Fibroblast of skin of back (primary cell): Measurements from ENCODE around the gene CCL23.

ENCODE experiments used
- DNase-seq: peaks from one replicate; pipeline ENCODE4 v3.0.0-alpha.2; 2013

The CCL23 gene

DNA sequence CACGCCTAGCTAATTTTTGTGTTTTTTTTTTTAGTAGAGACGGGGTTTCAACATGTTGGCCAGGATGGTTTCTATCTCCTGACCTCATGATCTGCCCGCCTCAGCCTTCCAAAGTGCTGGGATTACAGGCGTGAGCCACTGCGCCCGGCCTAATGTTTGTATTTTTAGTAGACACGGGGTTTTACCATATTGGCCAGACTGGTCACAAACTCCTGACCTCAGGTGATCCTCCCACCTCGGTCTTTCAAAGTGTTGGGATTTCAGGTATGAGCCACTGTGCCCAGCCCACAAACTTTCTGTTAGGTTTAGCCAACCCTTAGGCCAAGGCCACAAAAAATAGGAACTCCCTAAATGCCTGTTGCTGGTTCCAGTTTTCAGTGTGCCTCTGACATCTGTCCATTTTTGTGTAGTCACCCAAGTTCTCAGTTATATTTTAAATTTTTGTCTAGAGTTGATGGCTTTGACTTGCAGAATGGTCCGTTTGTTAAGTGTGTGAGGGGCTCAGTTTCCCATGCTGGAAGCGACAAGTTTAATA, 49.2 kb downstream of the CCL23 start:
- no peak for DNase-seq

GRCh38 chr17:35965272-35965671, 52.5 kb downstream of the CCL23 start:
- no peak for DNase-seq

- DNase-seq, result no peak
Observed at GRCh38 chr17:35963663-35964062, 54.1 kb downstream of the CCL23 start.
